ENCODE measurements around the gene SULT1A1. TPM values are rescaled to one million over a fixed set of nuclear protein-coding genes. Genes with fewer than 3 reads are reported as not detected.
A peak's percentile ranks its signal among the peaks of the same experiment; 100 is the strongest.

SULT1A1 gene
- total and polyA plus RNA-seq, 2 of the 13 experiments (the other 11 are each of a cell fraction or from before 2014, with no cell fraction given), result 114 to 147 TPM

- TF ChIP-seq FOSL2 (CRISPR knock-in tag; IDR thresholded peaks at IDR 0.05), result peak; percentile 36
- TF ChIP-seq ZBTB20 (CRISPR knock-in tag; IDR thresholded peaks at IDR 0.05; ENCODE audit: borderline replicate concordance, low read depth), result peak; percentile 79; the same call in 1 of the 2 replicates
- no peak for TF ChIP-seq POLR2AphosphoS2 (IDR thresholded peaks at IDR 0.05; ENCODE audit: low read depth, low read length)
- TF ChIP-seq EZH2 (conservative IDR thresholded peaks at IDR 0.05; ENCODE audit: low read depth, low read length), result no peak
- TF ChIP-seq CBFB (CRISPR knock-in tag; IDR thresholded peaks at IDR 0.05), result peak; percentile 46; the same call in 1 of the 2 replicates
- TF ChIP-seq MZF1 (CRISPR knock-in tag; IDR thresholded peaks at IDR 0.05; ENCODE audit: borderline replicate concordance), result peak; percentile 67; the same call in 1 of the 2 replicates
- TF ChIP-seq ZNF160 (CRISPR knock-in tag; IDR thresholded peaks at IDR 0.05), result peak; percentile 87
- no peak for TF ChIP-seq IRX3 (CRISPR knock-in tag; IDR thresholded peaks at IDR 0.05; ENCODE audit: borderline replicate concordance, low read depth)
- no peak for TF ChIP-seq ZFP90 (CRISPR knock-in tag; IDR thresholded peaks at IDR 0.05; ENCODE audit: borderline replicate concordance)
- no peak; the same call in 1 of the 2 replicates for TF ChIP-seq SOX13 (IDR thresholded peaks at IDR 0.05)
- TF ChIP-seq SOX13 (CRISPR knock-in tag; conservative IDR thresholded peaks at IDR 0.05 in 1 of 2, IDR thresholded peaks at IDR 0.05 in 1 of 2), result no peak; a peak in 1 of 4 replicates
- TF ChIP-seq POLR2G (IDR thresholded peaks at IDR 0.05; ENCODE audit: low read depth, low read length), result peak; percentile 91
- TF ChIP-seq MTA1 (CRISPR knock-in tag; IDR thresholded peaks at IDR 0.05; ENCODE audit: borderline replicate concordance), result 0 out of 2 replicates have a peak, but pooled peaks have one; percentile 66
- TF ChIP-seq NFIB (CRISPR knock-in tag; IDR thresholded peaks at IDR 0.05; ENCODE audit: borderline replicate concordance), result no peak
- peak; percentile 63 for TF ChIP-seq MEIS1 (CRISPR knock-in tag; IDR thresholded peaks at IDR 0.05; ENCODE audit: borderline replicate concordance)
- TF ChIP-seq PHF21A (CRISPR knock-in tag; IDR thresholded peaks at IDR 0.05), result peak; percentile 65; the same call in 1 of the 2 replicates
- no peak for TF ChIP-seq TRIM24 (CRISPR knock-in tag; IDR thresholded peaks at IDR 0.05)
- no peak for TF ChIP-seq ARID2 (CRISPR knock-in tag; IDR thresholded peaks at IDR 0.05; ENCODE audit: borderline replicate concordance)
- no peak for TF ChIP-seq PLSCR1 (CRISPR knock-in tag; IDR thresholded peaks at IDR 0.05; ENCODE audit: borderline replicate concordance)
- no peak for TF ChIP-seq TP53 (CRISPR knock-in tag; conservative IDR thresholded peaks at IDR 0.05)
- no peak for TF ChIP-seq SMC3 (IDR thresholded peaks at IDR 0.05; ENCODE audit: low read length)
- no peak for TF ChIP-seq ZNF510 (CRISPR knock-in tag; IDR thresholded peaks at IDR 0.05; ENCODE audit: low read depth)
- no peak for TF ChIP-seq MTF2 (CRISPR knock-in tag; IDR thresholded peaks at IDR 0.05; ENCODE audit: borderline replicate concordance)
- TF ChIP-seq GTF2F1 (IDR thresholded peaks at IDR 0.05; ENCODE audit: low read length), result no peak
These were observed at the start of gene SULT1A1 (continued) for GRCh38 chr16:28609631-28610594.
